Measurements from ENCODE around the gene VAV3. TPM values are rescaled to one million over a fixed set of nuclear protein-coding genes. Genes with fewer than 3 reads are reported as not detected.

The VAV3 gene
- total and polyA plus RNA-seq, 2 donors: 7.9 to 15.8 TPM

GRCh38 chr1:107609808-107610207, 355.2 kb downstream of the VAV3 start:
- Histone ChIP-seq H3K4me1 (ENCODE audit: control insufficient read depth in 2 of 2, insufficient read depth in 2 of 2, low read length in 2 of 2) (peaks cover 0 to 9% of the 10 kb centered on the region in 2 donors), H3K4me3 (ENCODE audit: low read length in 2 of 2) (no peak overlapping the region), H3K9me3 (ENCODE audit: control insufficient read depth in 2 of 2, insufficient read depth in 1 of 2, low read length in 1 of 2) (peaks cover 2 to 5% of the 10 kb centered on the region in 2 donors), H3K27ac (ENCODE audit: low read depth in 1 of 2, low read length in 1 of 2) (no peak overlapping the region), H3K27me3 (ENCODE audit: control insufficient read depth in 2 of 2, insufficient read depth in 1 of 2, low read length in 1 of 2) (no peaks in the 10 kb centered on the region), H3K36me3 (ENCODE audit: control insufficient read depth in 2 of 2, insufficient read depth in 2 of 2, low read length in 1 of 2) (no peaks in the 10 kb centered on the region)
- no peak for DNase-seq (ENCODE audit: low read depth in 6 of 9, low spot score in 9 of 9)
- 97% methylated on average over 1 of the region's 1 CpG for WGBS

DNA sequence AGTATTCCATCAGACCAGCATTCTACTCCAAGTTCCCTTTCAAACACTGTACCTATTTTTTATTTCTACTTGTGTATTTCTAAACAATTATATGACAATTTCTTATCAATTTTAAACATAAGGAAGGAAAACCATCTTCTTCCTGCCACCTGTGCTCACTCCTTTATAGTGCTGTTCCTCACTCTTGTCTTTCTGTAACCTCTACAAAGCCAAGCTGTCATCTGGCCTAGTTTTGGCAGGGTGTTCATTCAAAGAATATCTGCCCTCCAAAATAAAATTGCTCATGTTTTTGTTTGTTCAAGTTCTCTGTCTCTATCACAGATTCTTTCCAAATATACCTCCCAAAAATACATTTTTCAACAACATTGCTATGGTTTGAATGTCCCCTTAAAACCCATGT, 360.2 kb downstream of the VAV3 start:
- peak overlapping the region in 1 of 2 donors; percentile 94 for H3K27ac ChIP-seq (ENCODE audit: low read depth in 1 of 2, low read length in 1 of 2)
- no peaks in the 10 kb centered on the region for H3K36me3 ChIP-seq (ENCODE audit: control insufficient read depth in 2 of 2, insufficient read depth in 2 of 2, low read length in 1 of 2)
- peaks cover 0 to 5% of the 10 kb centered on the region in 2 donors for H3K9me3 ChIP-seq (ENCODE audit: control insufficient read depth in 2 of 2, insufficient read depth in 1 of 2, low read length in 1 of 2)

DNA sequence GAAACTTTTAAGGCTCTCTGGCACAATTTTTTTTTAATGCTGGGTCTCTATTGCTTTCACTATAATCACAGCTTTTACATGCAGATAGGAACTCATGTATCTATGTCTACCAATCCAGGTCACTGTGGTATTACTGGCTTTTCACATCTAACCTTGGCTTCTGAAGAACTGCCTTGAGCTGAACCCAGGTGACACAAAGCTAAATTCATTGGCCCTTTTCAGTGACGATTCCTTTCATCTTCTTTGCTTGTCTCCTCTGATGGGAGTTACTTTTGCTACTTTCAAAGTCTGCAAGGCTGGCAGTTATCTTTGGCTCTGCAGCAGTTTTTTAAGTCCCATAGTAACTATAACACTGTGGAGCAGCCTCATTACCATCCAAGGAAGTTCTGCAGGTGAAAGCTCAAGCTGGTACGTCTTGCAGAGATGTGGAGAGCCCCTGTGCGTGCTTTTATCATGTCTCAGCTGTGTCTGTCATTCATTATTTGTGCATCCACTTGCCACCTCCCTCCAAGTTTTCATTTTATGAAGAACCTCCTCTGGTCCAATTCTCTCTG, 364.3 kb downstream of the VAV3 start:
- peak; percentile 51 to 92 (median 81) for DNase-seq (ENCODE audit: low read depth in 6 of 9, low spot score in 9 of 9)
- no peaks in the 10 kb centered on the region for H3K27me3 ChIP-seq (ENCODE audit: control insufficient read depth in 2 of 2, insufficient read depth in 1 of 2, low read length in 1 of 2)
- peaks cover 12 to 23% of the 10 kb centered on the region in 2 donors for H3K4me1 ChIP-seq (ENCODE audit: control insufficient read depth in 2 of 2, insufficient read depth in 2 of 2, low read length in 2 of 2)
- WGBS: 10% methylated on average over 3 of the region's 3 CpGs
- H3K9me3 ChIP-seq (ENCODE audit: control insufficient read depth in 2 of 2, insufficient read depth in 1 of 2, low read length in 1 of 2): no peaks in the 10 kb centered on the region
- peak overlapping the region; percentile 89 to 94 for H3K27ac ChIP-seq (ENCODE audit: low read depth in 1 of 2, low read length in 1 of 2)
- H3K36me3 ChIP-seq (ENCODE audit: control insufficient read depth in 2 of 2, insufficient read depth in 2 of 2, low read length in 1 of 2): no peaks in the 10 kb centered on the region
- peak overlapping the region; percentile 32 to 35 for H3K4me3 ChIP-seq (ENCODE audit: low read length in 2 of 2)

More for the DNA sequence above, 360.2 kb downstream of the VAV3 start:
- no peak overlapping the region for H3K4me3 ChIP-seq (ENCODE audit: low read length in 2 of 2)
- no peaks in the 10 kb centered on the region for H3K27me3 ChIP-seq (ENCODE audit: control insufficient read depth in 2 of 2, insufficient read depth in 1 of 2, low read length in 1 of 2)
- DNase-seq (ENCODE audit: low read depth in 6 of 9, low spot score in 9 of 9): peak in 7 of 9 donors; percentile 36 to 83 (median 58)
- H3K4me1 ChIP-seq (ENCODE audit: control insufficient read depth in 2 of 2, insufficient read depth in 2 of 2, low read length in 2 of 2): peaks cover 10 to 25% of the 10 kb centered on the region in 2 donors

DNA sequence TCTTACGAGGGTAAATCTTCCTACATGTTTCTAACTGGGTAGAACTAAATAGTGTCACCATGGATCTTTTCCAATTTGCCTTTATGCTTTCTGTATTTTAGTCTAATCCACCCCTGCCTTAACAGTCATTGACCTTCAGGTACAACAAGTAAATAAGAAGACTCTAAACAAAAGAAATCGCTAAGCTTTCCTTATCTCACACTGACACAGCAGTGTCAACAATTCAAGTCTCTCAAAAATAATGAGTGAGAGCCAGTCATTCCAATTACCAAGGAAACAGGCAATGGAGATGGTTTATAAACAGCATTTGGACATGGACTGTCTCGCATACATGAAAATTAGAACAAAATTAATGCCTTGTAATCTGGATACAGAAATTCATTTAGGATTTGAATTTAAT, 365.8 kb downstream of the VAV3 start:
- Histone ChIP-seq H3K27me3 (ENCODE audit: control insufficient read depth in 2 of 2, insufficient read depth in 1 of 2, low read length in 1 of 2) (no peaks in the 10 kb centered on the region), H3K36me3 (ENCODE audit: control insufficient read depth in 2 of 2, insufficient read depth in 2 of 2, low read length in 1 of 2) (no peaks in the 10 kb centered on the region), H3K27ac (ENCODE audit: low read depth in 1 of 2, low read length in 1 of 2) (no peak overlapping the region), H3K9me3 (ENCODE audit: control insufficient read depth in 2 of 2, insufficient read depth in 1 of 2, low read length in 1 of 2) (no peaks in the 10 kb centered on the region), H3K4me1 (ENCODE audit: control insufficient read depth in 2 of 2, insufficient read depth in 2 of 2, low read length in 2 of 2) (peaks cover 12 to 14% of the 10 kb centered on the region in 2 donors), H3K4me3 (ENCODE audit: low read length in 2 of 2) (no peak overlapping the region)
- DNase-seq (ENCODE audit: low read depth in 6 of 9, low spot score in 9 of 9): no peak
- 98% methylated on average over 3 of the region's 3 CpGs for WGBS

DNA sequence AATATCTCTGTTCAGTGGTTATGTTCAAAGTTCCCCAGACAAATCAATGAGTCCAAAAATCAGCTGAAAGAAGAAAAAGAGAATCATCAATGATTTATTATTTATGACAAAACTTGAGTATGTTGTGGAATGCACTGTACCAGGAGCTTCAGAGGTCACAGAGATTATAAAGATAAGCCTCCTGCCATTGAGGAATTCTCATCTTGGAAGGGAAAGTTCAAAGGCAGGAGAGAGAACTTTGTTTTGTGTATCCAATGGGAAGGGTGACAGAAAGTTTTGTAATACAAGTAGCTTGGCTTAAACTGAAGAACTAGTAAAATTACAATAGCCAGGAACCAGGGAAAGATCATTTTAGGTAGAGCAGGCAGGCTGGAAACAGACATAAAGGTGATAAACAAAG, 367.7 kb downstream of the VAV3 start:
- H3K4me1 ChIP-seq (ENCODE audit: control insufficient read depth in 2 of 2, insufficient read depth in 2 of 2, low read length in 2 of 2): peaks cover 14 to 15% of the 10 kb centered on the region in 2 donors
- no peaks in the 10 kb centered on the region for H3K27me3 ChIP-seq (ENCODE audit: control insufficient read depth in 2 of 2, insufficient read depth in 1 of 2, low read length in 1 of 2)
- H3K36me3 ChIP-seq (ENCODE audit: control insufficient read depth in 2 of 2, insufficient read depth in 2 of 2, low read length in 1 of 2): no peaks in the 10 kb centered on the region
- no peaks in the 10 kb centered on the region for H3K9me3 ChIP-seq (ENCODE audit: control insufficient read depth in 2 of 2, insufficient read depth in 1 of 2, low read length in 1 of 2)
- H3K27ac ChIP-seq (ENCODE audit: low read depth in 1 of 2, low read length in 1 of 2): no peak overlapping the region
- H3K4me3 ChIP-seq (ENCODE audit: low read length in 2 of 2): no peak overlapping the region
- DNase-seq (ENCODE audit: low read depth in 6 of 9, low spot score in 9 of 9): no peak

DNA sequence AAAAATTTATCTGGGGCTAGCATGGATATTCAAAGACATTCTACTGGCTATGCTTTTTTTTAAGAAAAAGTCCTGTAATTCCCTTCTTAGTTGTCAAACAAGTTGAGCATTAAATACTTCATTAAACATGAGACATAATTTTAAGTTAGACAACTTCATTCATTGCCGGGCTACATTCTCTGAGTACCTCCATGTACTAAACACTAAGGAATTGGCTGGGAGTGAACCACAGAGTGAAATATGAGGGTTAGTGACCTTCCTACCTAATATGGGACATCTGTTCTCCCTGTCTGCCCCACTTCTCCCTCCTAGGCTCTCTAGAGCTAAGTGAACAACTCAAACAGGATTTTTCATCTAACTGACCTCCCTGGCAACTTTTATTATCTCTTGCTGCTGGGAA, 370.4 kb downstream of the VAV3 start:
- no peak for DNase-seq (ENCODE audit: low read depth in 6 of 9, low spot score in 9 of 9)
- Histone ChIP-seq H3K9me3 (ENCODE audit: control insufficient read depth in 2 of 2, insufficient read depth in 1 of 2, low read length in 1 of 2) (no peaks in the 10 kb centered on the region), H3K27ac (ENCODE audit: low read depth in 1 of 2, low read length in 1 of 2) (no peak overlapping the region), H3K4me3 (ENCODE audit: low read length in 2 of 2) (no peak overlapping the region), H3K4me1 (ENCODE audit: control insufficient read depth in 2 of 2, insufficient read depth in 2 of 2, low read length in 2 of 2) (peaks cover 6% of the 10 kb centered on the region in 2 donors), H3K36me3 (ENCODE audit: control insufficient read depth in 2 of 2, insufficient read depth in 2 of 2, low read length in 1 of 2) (no peaks in the 10 kb centered on the region), H3K27me3 (ENCODE audit: control insufficient read depth in 2 of 2, insufficient read depth in 1 of 2, low read length in 1 of 2) (no peaks in the 10 kb centered on the region)
- 99% methylated on average over 1 of the region's 1 CpG for WGBS

DNA sequence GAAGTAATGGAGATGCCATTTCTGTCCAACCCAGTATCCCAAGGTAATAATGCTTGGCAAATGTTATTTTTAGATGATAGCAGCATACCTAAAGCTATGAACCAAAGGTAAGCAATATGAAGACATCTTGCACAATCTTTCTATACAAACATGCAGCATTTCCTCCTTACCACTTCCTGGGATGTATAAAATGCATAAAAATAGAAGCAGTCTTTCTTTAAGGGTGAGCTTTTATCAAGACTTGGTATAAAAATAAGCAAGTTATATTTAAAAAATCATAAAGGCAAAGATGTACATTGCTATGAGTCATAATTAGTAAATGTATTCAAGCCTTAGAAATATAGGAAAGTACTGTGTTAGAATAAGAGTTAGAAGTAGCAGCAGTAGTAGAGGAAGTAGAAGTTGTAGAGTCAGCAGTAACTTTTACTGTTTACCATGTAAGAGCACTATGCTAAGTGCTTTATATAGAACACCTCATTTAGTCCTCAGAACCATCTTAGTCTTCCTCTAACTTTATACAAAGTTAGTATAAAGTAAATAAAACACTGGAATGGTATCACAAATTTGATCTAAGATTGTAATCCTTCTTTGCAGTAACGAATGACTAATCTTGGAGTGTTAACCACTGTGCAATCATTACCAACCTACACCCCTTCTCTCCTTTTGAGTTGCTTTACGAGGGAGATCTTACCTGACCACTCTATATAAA, 371.3 kb downstream of the VAV3 start:
- peak in 4 of 9 donors; percentile 13 to 60 (median 32) for DNase-seq (ENCODE audit: low read depth in 6 of 9, low spot score in 9 of 9)
- 79% methylated on average over 2 of the region's 2 CpGs for WGBS
- no peaks in the 10 kb centered on the region for H3K9me3 ChIP-seq (ENCODE audit: control insufficient read depth in 2 of 2, insufficient read depth in 1 of 2, low read length in 1 of 2)
- H3K4me1 ChIP-seq (ENCODE audit: control insufficient read depth in 2 of 2, insufficient read depth in 2 of 2, low read length in 2 of 2): peaks cover 6% of the 10 kb centered on the region in 2 donors
- H3K27ac ChIP-seq (ENCODE audit: low read depth in 1 of 2, low read length in 1 of 2): peak overlapping the region in 1 of 2 donors; percentile 67
- H3K27me3 ChIP-seq (ENCODE audit: control insufficient read depth in 2 of 2, insufficient read depth in 1 of 2, low read length in 1 of 2): no peaks in the 10 kb centered on the region
- H3K36me3 ChIP-seq (ENCODE audit: control insufficient read depth in 2 of 2, insufficient read depth in 2 of 2, low read length in 1 of 2): no peaks in the 10 kb centered on the region
- H3K4me3 ChIP-seq (ENCODE audit: low read length in 2 of 2): no peak overlapping the region

DNA sequence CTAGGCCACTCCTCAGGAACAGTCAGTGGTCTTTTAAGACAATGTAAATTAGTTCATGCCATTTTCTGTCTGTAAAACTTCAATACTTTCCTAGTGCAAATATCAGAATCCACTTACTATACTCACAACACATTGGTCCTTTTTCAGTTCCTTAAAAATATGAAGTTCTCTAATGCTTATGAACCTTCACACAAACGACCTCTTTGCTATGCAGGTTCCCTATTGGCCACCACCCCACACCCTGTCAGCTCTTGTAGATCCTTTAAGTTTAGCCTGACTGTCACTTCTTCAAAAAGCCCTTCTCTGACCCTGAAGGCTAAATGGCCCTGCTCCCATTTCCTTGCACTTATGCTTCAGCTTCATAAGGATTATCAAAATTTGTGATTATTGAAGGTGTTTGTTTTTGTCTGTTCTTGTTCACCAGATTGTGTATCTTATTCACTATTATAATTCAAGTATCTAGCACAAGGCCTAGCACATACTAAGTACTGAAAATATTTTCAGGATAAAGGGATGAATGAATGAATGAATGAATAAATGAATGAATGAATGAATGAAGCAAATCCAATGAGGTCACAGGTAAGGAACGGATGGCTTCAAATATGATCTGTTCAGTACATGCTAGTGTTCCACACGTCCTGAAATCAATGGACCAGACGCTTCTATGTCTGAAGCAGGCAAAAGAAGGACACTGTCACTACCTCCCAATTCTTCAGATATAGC, 373.9 kb downstream of the VAV3 start:
- Histone ChIP-seq H3K9me3 (ENCODE audit: control insufficient read depth in 2 of 2, insufficient read depth in 1 of 2, low read length in 1 of 2) (no peaks in the 10 kb centered on the region), H3K4me1 (ENCODE audit: control insufficient read depth in 2 of 2, insufficient read depth in 2 of 2, low read length in 2 of 2) (peaks cover 6% of the 10 kb centered on the region in 2 donors), H3K4me3 (ENCODE audit: low read length in 2 of 2) (no peak overlapping the region), H3K27me3 (ENCODE audit: control insufficient read depth in 2 of 2, insufficient read depth in 1 of 2, low read length in 1 of 2) (no peaks in the 10 kb centered on the region), H3K36me3 (ENCODE audit: control insufficient read depth in 2 of 2, insufficient read depth in 2 of 2, low read length in 1 of 2) (no peaks in the 10 kb centered on the region), H3K27ac (ENCODE audit: low read depth in 1 of 2, low read length in 1 of 2) (no peak overlapping the region)
- DNase-seq (ENCODE audit: low read depth in 6 of 9, low spot score in 9 of 9): no peak
- WGBS: 98% methylated on average over 4 of the region's 4 CpGs

DNA sequence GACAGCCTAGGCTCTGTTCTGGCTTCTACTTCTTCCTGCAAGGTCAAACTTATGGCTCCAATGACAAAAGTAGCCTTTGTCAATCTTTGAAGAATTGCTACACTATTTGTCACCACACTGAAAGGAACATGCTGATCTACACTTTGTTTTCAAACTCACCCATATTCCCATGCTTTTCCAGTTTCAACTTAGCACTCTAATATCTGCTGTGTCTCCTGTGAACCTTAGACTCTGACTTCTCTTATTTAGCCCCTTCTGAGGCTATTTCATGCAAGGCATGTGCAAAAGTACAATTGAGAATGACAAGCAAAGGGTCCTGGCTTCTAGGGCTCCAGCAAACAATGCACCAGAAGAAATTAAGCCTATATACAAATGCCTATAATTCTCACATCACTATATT, 374.9 kb downstream of the VAV3 start:
- Histone ChIP-seq H3K4me1 (ENCODE audit: control insufficient read depth in 2 of 2, insufficient read depth in 2 of 2, low read length in 2 of 2) (peaks cover 6% of the 10 kb centered on the region in 2 donors), H3K4me3 (ENCODE audit: low read length in 2 of 2) (no peak overlapping the region), H3K9me3 (ENCODE audit: control insufficient read depth in 2 of 2, insufficient read depth in 1 of 2, low read length in 1 of 2) (no peaks in the 10 kb centered on the region), H3K27me3 (ENCODE audit: control insufficient read depth in 2 of 2, insufficient read depth in 1 of 2, low read length in 1 of 2) (no peaks in the 10 kb centered on the region), H3K27ac (ENCODE audit: low read depth in 1 of 2, low read length in 1 of 2) (no peak overlapping the region), H3K36me3 (ENCODE audit: control insufficient read depth in 2 of 2, insufficient read depth in 2 of 2, low read length in 1 of 2) (no peaks in the 10 kb centered on the region)
- no peak for DNase-seq (ENCODE audit: low read depth in 6 of 9, low spot score in 9 of 9)

All from thymus (tissue), 11 donors.